ENCODE results near the gene VSIR.

Gene VSIR

DNA sequence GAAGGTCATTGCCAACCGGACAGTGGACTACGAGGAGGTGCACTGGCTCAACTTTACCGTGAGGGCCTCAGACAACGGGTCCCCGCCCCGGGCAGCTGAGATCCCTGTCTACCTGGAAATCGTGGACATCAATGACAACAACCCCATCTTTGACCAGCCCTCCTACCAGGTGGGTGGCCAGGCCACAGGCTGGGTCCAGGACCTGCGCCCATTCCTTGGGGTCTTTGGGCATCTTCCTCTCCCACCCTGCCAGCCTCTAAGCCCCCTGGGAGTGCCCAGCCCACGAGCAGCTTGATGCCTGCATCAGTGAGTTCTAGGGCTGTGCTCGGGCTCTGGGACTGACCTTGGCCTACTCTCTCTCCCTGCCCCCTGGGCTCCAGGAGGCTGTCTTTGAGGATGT is 25.8 kb upstream of the VSIR start:
- DNase-seq (ENCODE audit: extremely low read depth, low read depth) = no peak
- TF ChIP-seq, protein P1, sequence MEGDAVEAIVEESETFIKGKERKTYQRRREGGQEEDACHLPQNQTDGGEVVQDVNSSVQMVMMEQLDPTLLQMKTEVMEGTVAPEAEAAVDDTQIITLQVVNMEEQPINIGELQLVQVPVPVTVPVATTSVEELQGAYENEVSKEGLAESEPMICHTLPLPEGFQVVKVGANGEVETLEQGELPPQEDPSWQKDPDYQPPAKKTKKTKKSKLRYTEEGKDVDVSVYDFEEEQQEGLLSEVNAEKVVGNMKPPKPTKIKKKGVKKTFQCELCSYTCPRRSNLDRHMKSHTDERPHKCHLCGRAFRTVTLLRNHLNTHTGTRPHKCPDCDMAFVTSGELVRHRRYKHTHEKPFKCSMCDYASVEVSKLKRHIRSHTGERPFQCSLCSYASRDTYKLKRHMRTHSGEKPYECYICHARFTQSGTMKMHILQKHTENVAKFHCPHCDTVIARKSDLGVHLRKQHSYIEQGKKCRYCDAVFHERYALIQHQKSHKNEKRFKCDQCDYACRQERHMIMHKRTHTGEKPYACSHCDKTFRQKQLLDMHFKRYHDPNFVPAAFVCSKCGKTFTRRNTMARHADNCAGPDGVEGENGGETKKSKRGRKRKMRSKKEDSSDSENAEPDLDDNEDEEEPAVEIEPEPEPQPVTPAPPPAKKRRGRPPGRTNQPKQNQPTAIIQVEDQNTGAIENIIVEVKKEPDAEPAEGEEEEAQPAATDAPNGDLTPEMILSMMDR (IDR thresholded peaks at IDR 0.05; ENCODE audit: low read depth, low read length) = no peak

DNA sequence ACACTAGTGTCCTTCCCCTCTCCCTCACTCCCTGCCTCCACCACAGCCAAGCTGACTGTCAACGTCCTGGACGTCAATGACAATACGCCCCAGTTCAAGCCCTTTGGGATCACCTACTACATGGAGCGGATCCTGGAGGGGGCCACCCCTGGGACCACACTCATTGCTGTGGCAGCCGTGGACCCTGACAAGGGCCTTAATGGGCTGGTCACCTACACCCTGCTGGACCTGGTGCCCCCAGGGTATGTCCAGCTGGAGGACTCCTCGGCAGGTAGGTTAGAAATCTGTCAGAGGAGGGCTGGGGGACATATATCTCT is 24.9 kb upstream of the VSIR start:
- TF ChIP-seq, protein P1 (IDR thresholded peaks at IDR 0.05; ENCODE audit: low read depth, low read length) = no peak
- no peak for DNase-seq (ENCODE audit: extremely low read depth, low read depth)

DNA sequence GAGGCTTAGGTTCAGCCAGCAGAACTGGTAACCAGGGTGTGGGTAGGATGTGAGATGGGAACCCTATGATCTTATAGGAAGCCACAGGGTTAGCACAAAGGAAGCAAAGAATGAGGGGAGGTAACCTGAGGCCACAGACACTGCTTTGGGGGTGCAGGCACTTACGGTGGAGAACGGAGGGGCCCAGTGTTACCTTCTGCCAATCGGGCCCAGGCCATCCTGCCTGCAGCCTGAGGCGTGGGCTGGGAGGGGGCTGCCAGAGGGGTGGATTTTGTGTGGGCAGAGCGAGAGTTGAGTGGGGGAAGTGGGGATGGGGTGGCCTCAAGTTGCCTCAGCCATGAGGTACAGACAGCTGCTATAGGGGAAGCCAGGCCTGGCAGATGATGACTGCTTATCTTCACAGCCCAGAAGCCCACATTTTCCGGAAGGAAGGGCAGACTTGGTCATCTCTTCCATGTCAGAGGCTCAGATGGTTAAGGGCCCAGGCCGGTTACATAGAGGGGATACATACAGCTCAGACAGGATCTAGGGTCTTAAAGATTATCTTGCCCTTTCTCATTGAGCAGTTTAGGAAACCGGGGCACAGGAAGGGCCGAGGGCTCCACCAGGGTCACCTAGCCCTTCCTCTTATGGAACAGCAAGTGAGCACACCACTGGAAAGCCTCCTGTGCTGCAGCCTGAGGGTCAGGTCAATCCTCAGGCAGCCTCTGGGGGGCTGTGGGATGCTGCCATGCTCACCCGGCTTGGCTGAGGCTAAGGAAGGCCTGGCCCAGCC is 24.4 kb upstream of the VSIR start:
- DNase-seq (ENCODE audit: extremely low read depth, low read depth) = no peak

DNA sequence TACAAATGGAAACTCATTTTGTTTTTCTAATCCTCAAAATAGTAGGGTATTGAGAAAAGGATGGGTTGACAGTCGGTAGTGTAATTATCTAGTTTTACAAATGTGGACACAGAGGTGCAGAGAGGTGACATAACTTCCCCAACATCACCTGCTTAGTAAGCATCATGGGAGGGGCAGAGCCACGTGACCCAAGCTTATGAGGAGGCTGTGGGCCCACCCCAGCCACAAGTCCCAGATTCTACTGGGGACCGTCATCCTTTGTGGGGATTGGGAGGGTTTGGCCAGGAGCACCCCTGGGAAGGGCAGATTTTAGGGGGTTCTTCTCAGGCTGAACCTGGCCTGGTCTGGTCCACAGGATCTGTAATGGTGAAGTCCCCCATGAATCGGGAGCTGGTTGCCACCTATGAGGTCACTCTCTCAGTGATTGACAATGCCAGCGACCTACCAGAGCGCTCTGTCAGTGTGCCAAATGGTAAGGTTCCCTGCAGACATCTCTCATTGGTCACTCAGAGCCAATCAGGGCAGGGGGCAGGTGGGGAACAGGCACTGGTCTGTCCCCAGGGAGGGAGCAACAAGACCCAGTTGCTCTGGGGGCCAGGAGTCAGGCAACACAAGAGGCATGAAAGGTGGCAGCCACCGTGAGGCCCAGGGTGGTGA is 23.6 kb upstream of the VSIR start:
- DNase-seq (ENCODE audit: extremely low read depth, low read depth) = no peak
- TF ChIP-seq, protein P1 (IDR thresholded peaks at IDR 0.05; ENCODE audit: low read depth, low read length) = no peak

More for the DNA sequence above, 24.4 kb upstream of the VSIR start:
- TF ChIP-seq, protein P1 (IDR thresholded peaks at IDR 0.05; ENCODE audit: low read depth, low read length) = no peak

DNA sequence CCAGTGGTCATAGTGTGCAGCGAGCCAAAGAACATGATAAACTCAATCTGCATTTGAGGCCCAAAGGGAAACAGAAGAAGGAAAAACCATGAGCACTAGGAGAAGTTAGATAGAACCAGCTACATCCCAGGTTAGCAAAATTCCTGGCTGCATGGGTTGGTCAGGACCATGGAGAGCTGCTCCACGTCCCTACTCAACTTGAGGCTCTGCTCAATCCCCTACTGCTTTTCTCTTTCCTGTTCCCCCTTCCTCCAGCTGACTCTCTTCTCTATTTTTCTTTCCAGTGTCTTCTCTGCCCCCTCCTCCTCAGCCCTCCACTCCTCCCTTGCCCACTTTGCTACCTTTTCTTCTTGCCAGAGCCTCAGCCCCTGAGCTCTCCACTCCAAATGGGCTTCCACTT is 21.9 kb upstream of the VSIR start:
- no peak for DNase-seq (ENCODE audit: extremely low read depth, low read depth)
- TF ChIP-seq, protein P1 (IDR thresholded peaks at IDR 0.05; ENCODE audit: low read depth, low read length) = no peak

GRCh38 chr10:71790749-71791440 is 17.6 kb upstream of the VSIR start:
- TF ChIP-seq, protein P1 (IDR thresholded peaks at IDR 0.05; ENCODE audit: low read depth, low read length) = no peak
- DNase-seq (ENCODE audit: extremely low read depth, low read depth) = no peak

- no peak for DNase-seq (ENCODE audit: extremely low read depth, low read depth)
- TF ChIP-seq, protein P1 (IDR thresholded peaks at IDR 0.05; ENCODE audit: low read depth, low read length) = no peak
Measured at GRCh38 chr10:71789871-71790270, 16.6 kb upstream of the VSIR start.
